DND-41 (cell line): ENCODE data around the gene THSD4.

ENCODE experiments used
- ATAC-seq: fragments of 200-7000 bp; cut with Tn5 transposase; 3 replicates; pipeline ENCODE4 v1.9.1; 2021; ENCODE audit warnings: low read depth; ENCODE audit not compliant: insufficient read depth
- DNase-seq: peaks from one replicate; pipeline ENCODE4 v3.0.0-alpha.2; 2020
- H2AFZ ChIP-seq: 2 replicates; pipeline ENCODE4 v1.6.0; 2012; ENCODE audit warnings: low read depth, low read length
- H3K27ac ChIP-seq: 2 replicates; pipeline ENCODE4 v1.5.1; 2012; ENCODE audit warnings: low read length, inconsistent platforms
- H3K27me3 ChIP-seq: fragments of 200-600 bp; sonication (generic); 2 replicates; pipeline ENCODE4 v1.6.0; 2012; ENCODE audit warnings: low read length, mild to moderate bottlenecking, inconsistent platforms; ENCODE audit not compliant: insufficient read depth, poor library complexity
- H3K36me3 ChIP-seq: 2 replicates; pipeline ENCODE4 v1.5.1; 2012; ENCODE audit warnings: low read length, inconsistent platforms; ENCODE audit not compliant: insufficient read depth
- H3K4me1 ChIP-seq: 2 replicates; pipeline ENCODE4 v1.5.1; 2012; ENCODE audit warnings: mild to moderate bottlenecking, low read length; ENCODE audit not compliant: insufficient read depth
- H3K4me2 ChIP-seq: 2 replicates; pipeline ENCODE4 v1.6.0; 2012; ENCODE audit warnings: mild to moderate bottlenecking, moderate library complexity, low read length, inconsistent platforms; ENCODE audit not compliant: insufficient read depth
- H3K4me3 ChIP-seq, 2 experiments: fragments of 200-600 bp in 1 of 2; shearing (Covaris generic) in 1 of 2; 2 replicates each; pipeline ENCODE4 v1.5.1; 2012 to 2016; ENCODE audit warnings: inconsistent platforms in 2 of 2, low read length in 2 of 2, mild to moderate bottlenecking in 2 of 2, low read depth in 1 of 2, moderate library complexity in 1 of 2
- H3K79me2 ChIP-seq: 2 replicates; pipeline ENCODE4 v1.6.0; 2012; ENCODE audit warnings: low read length, inconsistent platforms; ENCODE audit not compliant: insufficient read depth
- H3K9ac ChIP-seq: 2 replicates; pipeline ENCODE4 v1.6.0; 2012; ENCODE audit warnings: low read depth, mild to moderate bottlenecking, inconsistent platforms, low read length, moderate library complexity
- H3K9me3 ChIP-seq: 2 replicates; pipeline ENCODE4 v1.5.1; 2012; ENCODE audit warnings: low read length, moderate library complexity, mild to moderate bottlenecking, inconsistent platforms; ENCODE audit not compliant: insufficient read depth, severe bottlenecking
- H4K20me1 ChIP-seq: 2 replicates; pipeline ENCODE4 v1.6.0; 2012; ENCODE audit warnings: low read length; ENCODE audit not compliant: insufficient read depth
- EZH2 ChIP-seq: IDR thresholded peaks from 3 replicates; pipeline ENCODE4 v1.6.1; 2012; ENCODE audit warnings: borderline replicate concordance, low read depth, mild to moderate bottlenecking, moderate library complexity, low read length, inconsistent platforms; ENCODE audit not compliant: severe bottlenecking
- TF ChIP-seq, protein P1 (sequence below): IDR thresholded peaks from 2 replicates; pipeline ENCODE4 v1.5.1; 2012; ENCODE audit warnings: borderline replicate concordance, low read length, moderate library complexity, mild to moderate bottlenecking; ENCODE audit not compliant: poor library complexity, severe bottlenecking; ENCODE audit errors: extremely low read depth

THSD4 gene

DNA sequence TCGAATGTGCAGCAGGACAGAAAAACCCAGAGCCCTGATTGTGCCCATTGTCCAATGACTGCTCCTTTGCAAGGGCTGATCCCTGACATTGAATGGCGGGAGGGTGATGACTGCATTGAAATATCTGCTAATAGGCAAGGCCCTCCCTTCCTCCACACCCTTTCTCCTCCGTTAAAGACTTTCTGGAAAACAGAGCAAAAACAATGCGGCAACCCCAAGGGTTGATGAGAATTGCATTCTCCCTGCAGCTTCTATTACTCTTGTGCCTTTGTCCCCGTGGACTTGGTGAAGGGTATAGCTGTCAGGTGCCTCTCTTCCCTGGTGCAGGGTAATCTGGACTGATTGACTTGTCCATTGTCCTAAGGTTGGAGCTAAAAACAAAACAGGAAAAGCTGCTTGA lies 71.8 kb downstream of the THSD4 start:
- Histone ChIP-seq H3K4me3 (no peak overlapping the region), H4K20me1 (no peaks in the 10 kb centered on the region), H3K27me3 (no peaks in the 10 kb centered on the region), H3K4me2 (no peak overlapping the region), H2AFZ (no peak overlapping the region), H3K36me3 (no peaks in the 10 kb centered on the region), H3K79me2 (no peaks in the 10 kb centered on the region), H3K9me3 (no peaks in the 10 kb centered on the region), H3K4me1 (no peaks in the 10 kb centered on the region), H3K27ac (no peak overlapping the region), H3K9ac (no peak overlapping the region)
- no peak for ATAC-seq
- no peak for DNase-seq
- no peak for TF ChIP-seq EZH2
- TF ChIP-seq, protein P1, sequence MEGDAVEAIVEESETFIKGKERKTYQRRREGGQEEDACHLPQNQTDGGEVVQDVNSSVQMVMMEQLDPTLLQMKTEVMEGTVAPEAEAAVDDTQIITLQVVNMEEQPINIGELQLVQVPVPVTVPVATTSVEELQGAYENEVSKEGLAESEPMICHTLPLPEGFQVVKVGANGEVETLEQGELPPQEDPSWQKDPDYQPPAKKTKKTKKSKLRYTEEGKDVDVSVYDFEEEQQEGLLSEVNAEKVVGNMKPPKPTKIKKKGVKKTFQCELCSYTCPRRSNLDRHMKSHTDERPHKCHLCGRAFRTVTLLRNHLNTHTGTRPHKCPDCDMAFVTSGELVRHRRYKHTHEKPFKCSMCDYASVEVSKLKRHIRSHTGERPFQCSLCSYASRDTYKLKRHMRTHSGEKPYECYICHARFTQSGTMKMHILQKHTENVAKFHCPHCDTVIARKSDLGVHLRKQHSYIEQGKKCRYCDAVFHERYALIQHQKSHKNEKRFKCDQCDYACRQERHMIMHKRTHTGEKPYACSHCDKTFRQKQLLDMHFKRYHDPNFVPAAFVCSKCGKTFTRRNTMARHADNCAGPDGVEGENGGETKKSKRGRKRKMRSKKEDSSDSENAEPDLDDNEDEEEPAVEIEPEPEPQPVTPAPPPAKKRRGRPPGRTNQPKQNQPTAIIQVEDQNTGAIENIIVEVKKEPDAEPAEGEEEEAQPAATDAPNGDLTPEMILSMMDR, result no peak

DNA sequence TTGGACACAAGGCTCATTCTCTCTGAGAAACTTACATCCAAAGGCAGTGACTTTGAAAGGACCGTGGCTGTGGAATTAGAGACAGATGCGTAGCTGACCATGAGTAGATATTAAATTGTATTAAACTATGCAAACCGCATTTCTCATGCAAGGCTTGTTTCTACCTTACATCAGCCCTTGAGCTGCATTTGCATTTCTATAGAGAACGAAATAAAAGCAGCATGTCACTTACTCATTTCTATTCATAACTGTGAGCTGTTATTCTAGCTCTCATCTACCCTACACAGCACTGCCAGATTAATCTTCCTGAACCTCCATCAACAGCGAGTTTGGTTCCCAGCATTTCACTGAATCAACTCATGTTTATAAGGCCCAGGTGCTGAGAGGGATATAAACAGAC lies 72.3 kb downstream of the THSD4 start:
- no peak for TF ChIP-seq EZH2
- TF ChIP-seq, protein P1, result no peak
- H4K20me1 ChIP-seq, result no peaks in the 10 kb centered on the region
- H3K9ac ChIP-seq, result no peak overlapping the region
- H3K4me1 ChIP-seq, result no peaks in the 10 kb centered on the region
- H3K27ac ChIP-seq, result no peak overlapping the region
- H2AFZ ChIP-seq, result no peak overlapping the region
- ATAC-seq, result no peak
- no peak overlapping the region for H3K4me3 ChIP-seq
- no peaks in the 10 kb centered on the region for H3K27me3 ChIP-seq
- no peaks in the 10 kb centered on the region for H3K79me2 ChIP-seq
- no peak for DNase-seq
- H3K36me3 ChIP-seq, result no peaks in the 10 kb centered on the region
- H3K9me3 ChIP-seq, result no peaks in the 10 kb centered on the region
- no peak overlapping the region for H3K4me2 ChIP-seq

DNA sequence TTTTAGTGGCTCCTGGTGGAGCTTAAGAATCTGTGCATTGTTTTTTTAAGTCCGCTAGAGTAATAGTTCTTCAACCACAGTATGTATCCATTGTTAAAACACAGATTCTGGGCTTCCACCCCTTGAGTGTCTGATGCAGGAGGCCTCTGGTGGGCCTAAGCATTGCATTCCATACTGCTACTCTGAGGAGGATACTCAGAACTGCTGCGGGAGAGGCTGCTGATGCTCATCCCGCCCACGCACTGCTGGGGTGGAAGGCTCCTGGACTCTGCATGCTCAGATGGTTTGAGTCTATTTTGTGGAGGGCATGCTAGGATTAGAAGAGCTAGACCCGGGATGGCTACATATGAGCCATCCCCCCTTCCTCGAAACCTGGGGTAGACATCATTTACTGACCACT lies 74.4 kb downstream of the THSD4 start:
- Histone ChIP-seq H3K27ac (no peak overlapping the region), H3K4me2 (no peak overlapping the region), H3K9ac (no peak overlapping the region), H3K27me3 (no peaks in the 10 kb centered on the region), H3K79me2 (no peaks in the 10 kb centered on the region), H3K4me3 (no peak overlapping the region), H3K4me1 (no peaks in the 10 kb centered on the region), H4K20me1 (no peaks in the 10 kb centered on the region), H3K36me3 (no peaks in the 10 kb centered on the region), H3K9me3 (no peaks in the 10 kb centered on the region), H2AFZ (no peak overlapping the region)
- no peak for TF ChIP-seq EZH2
- TF ChIP-seq, protein P1, result no peak
- DNase-seq (no peak), ATAC-seq (no peak)

DNA sequence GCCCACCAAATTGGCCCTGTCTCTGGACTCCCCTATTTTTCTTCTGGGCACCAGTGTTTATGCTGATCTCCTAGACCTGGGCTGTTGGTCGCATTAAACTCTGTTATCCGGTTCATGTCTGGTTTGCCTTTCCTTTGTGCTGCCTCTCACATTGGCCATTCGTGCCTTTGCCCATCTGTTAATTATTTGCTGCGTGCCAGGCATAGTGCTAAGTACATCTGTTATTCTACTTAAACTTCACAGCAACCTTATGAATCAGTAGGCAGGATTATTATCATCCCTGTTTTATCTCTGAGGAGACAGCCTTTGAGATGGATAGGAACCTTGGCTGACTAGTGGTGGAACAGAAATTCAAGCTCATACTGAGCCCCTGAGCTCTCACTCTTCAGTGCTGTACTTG lies 76.0 kb downstream of the THSD4 start:
- Histone ChIP-seq H3K27me3 (no peaks in the 10 kb centered on the region), H3K4me1 (no peaks in the 10 kb centered on the region), H3K79me2 (no peaks in the 10 kb centered on the region), H3K9me3 (no peaks in the 10 kb centered on the region), H3K4me2 (no peak overlapping the region), H3K27ac (no peak overlapping the region), H3K9ac (no peak overlapping the region), H3K4me3 (no peak overlapping the region), H4K20me1 (no peaks in the 10 kb centered on the region), H3K36me3 (no peaks in the 10 kb centered on the region), H2AFZ (no peak overlapping the region)
- ATAC-seq (no peak), DNase-seq (no peak)
- TF ChIP-seq, protein P1, result no peak
- TF ChIP-seq EZH2, result no peak
